SK-N-SH (cell line): Measurements from ENCODE around the gene TCEA3. TPM values are rescaled to one million over a fixed set of nuclear protein-coding genes. Genes with fewer than 3 reads are reported as not detected.
A peak's percentile ranks its signal among the peaks of the same experiment; 100 is the strongest.

Source experiments
- CTCF ChIA-PET: fragments of 300-600, 350-600 bp; formaldehyde crosslinking; extraction: SDS; loops from one replicate; lab custom pipeline; 2021; lab: Yijun Ruan, JAX
- POLR2A ChIA-PET: fragments of 350-600 bp; sonication (Branson Sonifier 250); formaldehyde crosslinking; extraction: SDS; loops from one replicate; lab custom pipeline; 2020; ENCODE audit warnings: antibody characterized with exemption, inconsistent platforms; lab: Yijun Ruan, JAX
- DNase-seq: peaks from one replicate; pipeline ENCODE4 v3.0.0; 2012
- H2AFZ ChIP-seq: fragments of 200-600 bp; sonication (generic); 2 replicates; pipeline ENCODE4 v1.8.1; 2016; ENCODE audit warnings: antibody characterized with exemption, mild to moderate bottlenecking, low read depth
- H3F3A ChIP-seq: fragments of 200-600 bp; sonication (generic); replicated peaks from 2 replicates; pipeline ENCODE3; 2016; ENCODE audit warnings: antibody characterized with exemption, mild to moderate bottlenecking; ENCODE audit not compliant: insufficient read depth
- H3K27ac ChIP-seq, 2 experiments: fragments of 200-500 bp in 1 of 2; fragments of 200-600 bp in 1 of 2; sonication (Bioruptor generic) in 1 of 2; sonication (generic), shearing (Covaris generic) in 1 of 2; 2 replicates each; pipeline versions ENCODE4 v1.5.1 to v1.6.1; 2014 to 2016; ENCODE audit warnings: low read depth in 2 of 2, inconsistent platforms in 1 of 2, low read length in 1 of 2, mild to moderate bottlenecking in 1 of 2, mixed read lengths in 1 of 2
- H3K27me3 ChIP-seq: fragments of 200-600 bp; sonication (generic), shearing (Covaris generic); 2 replicates; pipeline ENCODE4 v1.6.1; 2016; ENCODE audit warnings: mixed run types; ENCODE audit not compliant: insufficient read depth
- H3K36me3 ChIP-seq, 2 experiments: fragments of 200-500 bp in 1 of 2; fragments of 200-600 bp in 1 of 2; sonication (Bioruptor generic) in 1 of 2; sonication (generic) in 1 of 2; replicated peaks in 1 of 2; 2 replicates each; pipeline versions ENCODE3 to v1.5.1; 2014 to 2016; ENCODE audit warnings: low read length in 1 of 2, mild to moderate bottlenecking in 1 of 2; ENCODE audit not compliant: insufficient read depth in 2 of 2, control insufficient read depth in 1 of 2
- H3K4me1 ChIP-seq, 2 experiments: fragments of 200-500 bp in 1 of 2; fragments of 200-600 bp in 1 of 2; sonication (Bioruptor generic) in 1 of 2; sonication (generic), shearing (Covaris generic) in 1 of 2; 2 replicates each; pipeline versions ENCODE4 v1.5.1 to v1.6.1; 2014 to 2016; ENCODE audit warnings: low read depth in 1 of 2, low read length in 1 of 2, mixed run types in 1 of 2; ENCODE audit not compliant: insufficient read depth in 2 of 2, control insufficient read depth in 1 of 2
- H3K4me2 ChIP-seq: fragments of 200-600 bp; sonication (generic), shearing (Covaris generic); 2 replicates; pipeline ENCODE4 v1.6.1; 2017; ENCODE audit warnings: mixed run types
- H3K4me3 ChIP-seq, 2 experiments: fragments of 200-500 bp in 1 of 2; fragments of 200-600 bp in 1 of 2; sonication (Bioruptor generic) in 1 of 2; sonication (generic), shearing (Covaris generic) in 1 of 2; 2 replicates each; pipeline versions ENCODE4 v1.5.1 to v1.8.1; 2014 to 2016; ENCODE audit warnings: low read depth in 2 of 2, inconsistent platforms in 1 of 2, low read length in 1 of 2, mild to moderate bottlenecking in 1 of 2, mixed read lengths in 1 of 2, moderate library complexity in 1 of 2
- H3K79me2 ChIP-seq: fragments of 200-600 bp; sonication (generic); 2 replicates; pipeline ENCODE4 v1.8.1; 2017; ENCODE audit warnings: mild to moderate bottlenecking; ENCODE audit not compliant: insufficient read depth
- H3K9ac ChIP-seq: fragments of 200-600 bp; sonication (generic); 2 replicates; pipeline ENCODE4 v1.6.1; 2017; ENCODE audit warnings: mixed run types
- H3K9me2 ChIP-seq: fragments of 200-600 bp; sonication (generic); 2 replicates; pipeline ENCODE4 v1.6.1; 2017; ENCODE audit warnings: mixed run types
- H3K9me3 ChIP-seq: fragments of 200-600 bp; sonication (generic); 2 replicates; pipeline ENCODE4 v1.6.1; 2017; ENCODE audit warnings: mixed run types, mild to moderate bottlenecking, moderate library complexity
- H4K20me1 ChIP-seq: fragments of 200-600 bp; sonication (generic); 2 replicates; pipeline ENCODE4 v1.6.1; 2017; ENCODE audit warnings: mild to moderate bottlenecking, mixed run types; ENCODE audit not compliant: insufficient read depth
- CHD2 ChIP-seq: fragments of 150-350 bp; IDR thresholded peaks from 2 replicates; pipeline ENCODE4 v1.6.1; 2018; ENCODE audit warnings: low read length; ENCODE audit not compliant: partially characterized antibody
- CTCF ChIP-seq: fragments of 200-600 bp; sonication (generic); IDR thresholded peaks from 2 replicates; pipeline ENCODE4 v1.6.1; 2017; ENCODE audit warnings: antibody characterized with exemption, mild to moderate bottlenecking, moderate library complexity
- EZH2phosphoT487 ChIP-seq: fragments of 200-600 bp; sonication (generic); IDR thresholded peaks from 2 replicates; pipeline ENCODE4 v1.6.1; 2017; ENCODE audit warnings: low read depth, mixed run types, mild to moderate bottlenecking, antibody characterized with exemption, moderate library complexity, borderline replicate concordance
- FOSL2 ChIP-seq: IDR thresholded peaks from 2 replicates; pipeline ENCODE4 v1.4.0; 2012; ENCODE audit warnings: low read depth, mild to moderate bottlenecking, moderate library complexity, borderline replicate concordance
- GABPA ChIP-seq: IDR thresholded peaks from 2 replicates; pipeline ENCODE4 v1.4.0; 2012; ENCODE audit warnings: low read depth, mild to moderate bottlenecking
- GATA2 ChIP-seq: sonication (generic); formaldehyde crosslinking; IDR thresholded peaks from 2 replicates; pipeline ENCODE4 v1.5.0; 2020; ENCODE audit warnings: mild to moderate bottlenecking, missing genetic modification reagents
- JUND ChIP-seq: IDR thresholded peaks from 2 replicates; pipeline ENCODE4 v1.4.0; 2012
- MAX ChIP-seq: IDR thresholded peaks from 2 replicates; pipeline ENCODE4 v1.4.0; 2012; ENCODE audit warnings: low read depth
- MEF2A ChIP-seq: IDR thresholded peaks from 2 replicates; pipeline ENCODE4 v1.4.0; 2012; ENCODE audit warnings: low read depth, borderline replicate concordance
- MXI1 ChIP-seq: IDR thresholded peaks from 2 replicates; pipeline ENCODE4 v1.6.1; 2012; ENCODE audit warnings: mild to moderate bottlenecking, low read depth, low read length, improper control_type of control experiment
- NFIC ChIP-seq: IDR thresholded peaks from 2 replicates; pipeline ENCODE4 v1.4.0; 2012; ENCODE audit warnings: borderline replicate concordance
- NRF1 ChIP-seq: IDR thresholded peaks from 2 replicates; pipeline ENCODE4 v1.6.1; 2012; ENCODE audit warnings: low read depth, mild to moderate bottlenecking, low read length
- PBX3 ChIP-seq: IDR thresholded peaks from 2 replicates; pipeline ENCODE4; 2012
- POLR2AphosphoS5 ChIP-seq: IDR thresholded peaks from 2 replicates; pipeline ENCODE4 v1.6.1; 2012; ENCODE audit warnings: low read depth, low read length
- RFX5 ChIP-seq: IDR thresholded peaks from 2 replicates; pipeline ENCODE4 v1.6.1; 2012; ENCODE audit warnings: mild to moderate bottlenecking, improper control_type of control experiment, low read length
- RXRA ChIP-seq: IDR thresholded peaks from 2 replicates; pipeline ENCODE4 v1.4.0; 2012; ENCODE audit warnings: low read depth, mild to moderate bottlenecking, borderline replicate concordance
- SIN3A ChIP-seq: IDR thresholded peaks from 2 replicates; pipeline ENCODE4 v1.6.1; 2012; ENCODE audit warnings: low read depth, mild to moderate bottlenecking, low read length, moderate library complexity, borderline replicate concordance
- TAF1 ChIP-seq: IDR thresholded peaks from 2 replicates; pipeline ENCODE4 v1.6.1; 2012; ENCODE audit warnings: low read depth, mild to moderate bottlenecking, low read length, moderate library complexity, borderline replicate concordance
- TCF12 ChIP-seq: IDR thresholded peaks from 2 replicates; pipeline ENCODE4 v1.4.0; 2012
- TEAD4 ChIP-seq: IDR thresholded peaks from 2 replicates; pipeline ENCODE4 v1.4.0; 2012; ENCODE audit warnings: mild to moderate bottlenecking, borderline replicate concordance; ENCODE audit not compliant: insufficient read depth
- YY1 ChIP-seq: IDR thresholded peaks from 2 replicates; pipeline ENCODE4 v1.4.0; 2012; ENCODE audit warnings: low read depth, mild to moderate bottlenecking
- WGBS: methylation state at CpG from one replicate; pipeline ENCODE4 v1.1.6; 2017; ENCODE audit warnings: low lambda C conversion rate; 5-methylcytosine and 5-hydroxymethylcytosine counted together
- polyA plus RNA-seq, 3 experiments: library from polyadenylated mRNA; depleted of rRNA; stranded (reverse); fragments of >200 nt; gene quantifications; 2 replicates each; pipeline ENCODE4 v1.2.3, GENCODE V29; 2012
- TF ChIP-seq, protein P1 (sequence below): IDR thresholded peaks from 2 replicates; pipeline ENCODE4 v1.4.0; 2012; ENCODE audit warnings: low read depth, borderline replicate concordance
- TF ChIP-seq, protein P2 (sequence below): IDR thresholded peaks from 2 replicates; pipeline ENCODE4 v1.6.1; 2012; ENCODE audit warnings: mild to moderate bottlenecking, low read depth, low read length, moderate library complexity

TCEA3 gene
- polyA plus RNA-seq, 1 of the 3 experiments (the other 2 are of a cell fraction): 1.1 TPM

GRCh38 chr1:23344111-23344986 lies 80.2 kb downstream of the TCEA3 start, which contains the start of gene HNRNPR:
TSS of gene HNRNPR (minus strand) at chr1:23344284. CDS start at chr1:23341008, 3,276 bp downstream.
- Histone ChIP-seq H3K27me3 (no peaks in the 10 kb centered on the region), H3K4me2 (peak within 1 kb of the TSS; percentile 84), H3K4me3 (peak within 1 kb of the TSS; percentile 73 to 95), H4K20me1 (peaks cover 40% of the 10 kb centered on the region), H2AFZ (peak within 1 kb of the TSS; percentile 79), H3K79me2 (peaks cover 50% of the 10 kb centered on the region), H3K9me2 (no peaks in the 10 kb centered on the region), H3K27ac (peak within 1 kb of the TSS; percentile 98 to 99), H3K36me3 (peaks cover 12 to 20% of the 10 kb centered on the region in 2 experiments), H3F3A (peaks cover 32% of the 10 kb centered on the region), H3K9ac (peak within 1 kb of the TSS; percentile 98), H3K9me3 (no peaks in the 10 kb centered on the region), H3K4me1 (peaks cover 5 to 15% of the 10 kb centered on the region in 2 experiments; a peak in 3 of 4 replicates)
- POLR2A ChIA-PET: interaction anchor here (0.6 to 1.8 kb wide), 21 partner anchors 10 to 399 kb away, joined by 3 to 37 read pairs (median 4); partner anchors contain the start of genes E2F2, ELOA, RPL11 and ZNF436
- CTCF ChIA-PET: interaction anchor here (0.7 to 1.5 kb wide), 5 partner anchors 24 to 195 kb away, joined by 3 to 8 read pairs (median 5); no protein-coding TSS in a partner anchor
- WGBS: 3% methylated on average over 23 of the region's 87 CpGs
- peak; percentile 97 for DNase-seq
- TF ChIP-seq EZH2phosphoT487 (no peak), NRF1 (peak; percentile 51), YY1 (peak; percentile 78), RXRA (no peak), CHD2 (peak; percentile 92), JUND (no peak), MAX (peak; percentile 95), GATA2 (CRISPR knock-in tag) (no peak), MEF2A (no peak), GABPA (peak; percentile 74), MXI1 (peak; percentile 95), CTCF (no peak), TCF12 (peak; percentile 39; the same call in 1 of the 2 replicates), TEAD4 (0 out of 2 replicates have a peak, but pooled peaks have one; percentile 29), NFIC (no peak), POLR2AphosphoS5 (peak; percentile 82), PBX3 (peak; percentile 100), FOSL2 (no peak), TAF1 (peak; percentile 88), SIN3A (peak; percentile 67; the same call in 1 of the 2 replicates), RFX5 (no peak)
- TF ChIP-seq, protein P1, sequence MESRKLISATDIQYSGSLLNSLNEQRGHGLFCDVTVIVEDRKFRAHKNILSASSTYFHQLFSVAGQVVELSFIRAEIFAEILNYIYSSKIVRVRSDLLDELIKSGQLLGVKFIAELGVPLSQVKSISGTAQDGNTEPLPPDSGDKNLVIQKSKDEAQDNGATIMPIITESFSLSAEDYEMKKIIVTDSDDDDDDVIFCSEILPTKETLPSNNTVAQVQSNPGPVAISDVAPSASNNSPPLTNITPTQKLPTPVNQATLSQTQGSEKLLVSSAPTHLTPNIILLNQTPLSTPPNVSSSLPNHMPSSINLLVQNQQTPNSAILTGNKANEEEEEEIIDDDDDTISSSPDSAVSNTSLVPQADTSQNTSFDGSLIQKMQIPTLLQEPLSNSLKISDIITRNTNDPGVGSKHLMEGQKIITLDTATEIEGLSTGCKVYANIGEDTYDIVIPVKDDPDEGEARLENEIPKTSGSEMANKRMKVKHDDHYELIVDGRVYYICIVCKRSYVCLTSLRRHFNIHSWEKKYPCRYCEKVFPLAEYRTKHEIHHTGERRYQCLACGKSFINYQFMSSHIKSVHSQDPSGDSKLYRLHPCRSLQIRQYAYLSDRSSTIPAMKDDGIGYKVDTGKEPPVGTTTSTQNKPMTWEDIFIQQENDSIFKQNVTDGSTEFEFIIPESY: peak; percentile 22; the same call in 1 of the 2 replicates
- TF ChIP-seq, protein P2, sequence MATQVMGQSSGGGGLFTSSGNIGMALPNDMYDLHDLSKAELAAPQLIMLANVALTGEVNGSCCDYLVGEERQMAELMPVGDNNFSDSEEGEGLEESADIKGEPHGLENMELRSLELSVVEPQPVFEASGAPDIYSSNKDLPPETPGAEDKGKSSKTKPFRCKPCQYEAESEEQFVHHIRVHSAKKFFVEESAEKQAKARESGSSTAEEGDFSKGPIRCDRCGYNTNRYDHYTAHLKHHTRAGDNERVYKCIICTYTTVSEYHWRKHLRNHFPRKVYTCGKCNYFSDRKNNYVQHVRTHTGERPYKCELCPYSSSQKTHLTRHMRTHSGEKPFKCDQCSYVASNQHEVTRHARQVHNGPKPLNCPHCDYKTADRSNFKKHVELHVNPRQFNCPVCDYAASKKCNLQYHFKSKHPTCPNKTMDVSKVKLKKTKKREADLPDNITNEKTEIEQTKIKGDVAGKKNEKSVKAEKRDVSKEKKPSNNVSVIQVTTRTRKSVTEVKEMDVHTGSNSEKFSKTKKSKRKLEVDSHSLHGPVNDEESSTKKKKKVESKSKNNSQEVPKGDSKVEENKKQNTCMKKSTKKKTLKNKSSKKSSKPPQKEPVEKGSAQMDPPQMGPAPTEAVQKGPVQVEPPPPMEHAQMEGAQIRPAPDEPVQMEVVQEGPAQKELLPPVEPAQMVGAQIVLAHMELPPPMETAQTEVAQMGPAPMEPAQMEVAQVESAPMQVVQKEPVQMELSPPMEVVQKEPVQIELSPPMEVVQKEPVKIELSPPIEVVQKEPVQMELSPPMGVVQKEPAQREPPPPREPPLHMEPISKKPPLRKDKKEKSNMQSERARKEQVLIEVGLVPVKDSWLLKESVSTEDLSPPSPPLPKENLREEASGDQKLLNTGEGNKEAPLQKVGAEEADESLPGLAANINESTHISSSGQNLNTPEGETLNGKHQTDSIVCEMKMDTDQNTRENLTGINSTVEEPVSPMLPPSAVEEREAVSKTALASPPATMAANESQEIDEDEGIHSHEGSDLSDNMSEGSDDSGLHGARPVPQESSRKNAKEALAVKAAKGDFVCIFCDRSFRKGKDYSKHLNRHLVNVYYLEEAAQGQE: peak; percentile 37; the same call in 1 of the 2 replicates
